ENCODE results near the gene CGREF1. TPM values are rescaled to one million over a fixed set of nuclear protein-coding genes. Genes with fewer than 3 reads are reported as not detected.

CGREF1 gene
- total RNA-seq, 1 experiment from 2014 or later = 2.1 TPM

- Histone ChIP-seq H2BK5ac (ENCODE audit: insufficient read length, low read length) (no peak overlapping the region), H2AFZ (ENCODE audit: low read length) (no peak overlapping the region), H3K79me2 (ENCODE audit: insufficient read depth, low read length) (peaks cover 2% of the 10 kb centered on the region; the same call in 1 of the 2 replicates), H3K4me2 (ENCODE audit: insufficient read depth, insufficient read length, low read length) (peak overlapping the region; percentile 75), H2BK12ac (ENCODE audit: insufficient read length, low read depth, low read length) (no peak overlapping the region), H3K79me1 (ENCODE audit: insufficient read depth, low read depth, low read length, poor library complexity, severe bottlenecking) (peaks cover 4% of the 10 kb centered on the region), H2BK20ac (ENCODE audit: low read depth, low read length, poor library complexity, severe bottlenecking) (no peak overlapping the region), H4K5ac (ENCODE audit: insufficient read length, low read depth, low read length) (no peak overlapping the region), H2BK120ac (ENCODE audit: low read depth, low read length, poor library complexity, severe bottlenecking) (no peak overlapping the region), H3K14ac (ENCODE audit: insufficient read depth, low read length) (no peak overlapping the region), H3K23me2 (ENCODE audit: insufficient read length, low read depth, low read length, poor library complexity, severe bottlenecking) (no peaks in the 10 kb centered on the region), H3K27ac (ENCODE audit: insufficient read length, low read depth, low read length) (no peak overlapping the region), H3K9me3 (ENCODE audit: control insufficient read depth, low read depth, low read length) (no peaks in the 10 kb centered on the region), H4K91ac (ENCODE audit: insufficient read length, low read depth, low read length) (no peak overlapping the region), H4K8ac (replicated peaks; ENCODE audit: insufficient read length, low read depth, low read length) (no peak overlapping the region), H3K23ac (ENCODE audit: insufficient read length, low read depth, low read length) (no peak overlapping the region), H3K4ac (ENCODE audit: low read depth, low read length) (no peak overlapping the region), H4K20me1 (ENCODE audit: control insufficient read depth, insufficient read depth, insufficient read length) (no peaks in the 10 kb centered on the region), H2AK5ac (ENCODE audit: insufficient read length, low read length) (no peak overlapping the region), H3K4me1 (ENCODE audit: insufficient read depth, low read length) (no peaks in the 10 kb centered on the region), H3K18ac (ENCODE audit: insufficient read length, low read depth, low read length) (no peak overlapping the region), H3T11ph (ENCODE audit: low read length) (no peak overlapping the region), H2BK15ac (ENCODE audit: low read depth, low read length) (no peak overlapping the region), H3K56ac (ENCODE audit: insufficient read length, low read depth, low read length) (no peak overlapping the region), H3K27me3 (ENCODE audit: insufficient read depth, low read length) (no peaks in the 10 kb centered on the region), H3K9ac (ENCODE audit: extremely low read depth, insufficient read length, low read length) (peak overlapping the region; percentile 57)
- H3K27me3 Mint-ChIP-seq (ENCODE audit: low read depth) = peaks cover 5% of the 10 kb centered on the region
- WGBS (ENCODE audit: extremely low coverage, insufficient read length, low lambda C conversion rate) = no CpG with 5 or more reads among the region's 14 CpGs
- H3K9me3 Mint-ChIP-seq = no peaks in the 10 kb centered on the region
- H3K36me3 Mint-ChIP-seq (ENCODE audit: insufficient read depth in 1 of 3, low read depth in 3 of 3) = peaks cover 9 to 38% (median 34%) of the 10 kb centered on the region in 3 experiments
- no peak for TF ChIP-seq CTCF (conservative IDR thresholded peaks at IDR 0.05)
- H3K4me3 Mint-ChIP-seq = peak overlapping the region; percentile 90 to 96
- peaks cover 10 to 11% of the 10 kb centered on the region in 2 experiments for H3K4me1 Mint-ChIP-seq
- H3K27ac Mint-ChIP-seq = no peak overlapping the region; a peak in 1 of 7 replicates
- DNase-seq = no peak
Measured at GRCh38 chr2:27133195-27133875, 14.4 kb upstream of the CGREF1 start.

All from H9 (cell line).